Neutrophil (primary cell): ENCODE results near the gene LGI4.

Source experiments
- H3K27ac ChIP-seq: fragments of 200-600 bp; sonication (generic); 2 replicates; pipeline ENCODE4 v1.5.1; 2016; ENCODE audit warnings: mild to moderate bottlenecking, moderate library complexity
- H3K27me3 ChIP-seq: fragments of 200-600 bp; sonication (generic); 2 replicates; pipeline ENCODE4 v1.6.0; 2016; ENCODE audit warnings: mild to moderate bottlenecking
- H3K36me3 ChIP-seq: fragments of 200-600 bp; sonication (generic); 2 replicates; pipeline ENCODE4 v1.5.1; 2017
- H3K4me1 ChIP-seq, 2 experiments: fragments of 200-600 bp in 1 of 2; sonication (generic) in 1 of 2; 1 replicate in 1 of 2; 2 replicates in 1 of 2; pipeline versions ENCODE4 v1.5.1 to v1.6.1; 2013 to 2016; ENCODE audit warnings: low read depth in 1 of 2, low read length in 1 of 2, mild to moderate bottlenecking in 1 of 2, moderate library complexity in 1 of 2; ENCODE audit not compliant: control insufficient read depth in 1 of 2, insufficient read depth in 1 of 2
- H3K4me3 ChIP-seq, 2 experiments: fragments of 200-600 bp in 1 of 2; sonication (generic) in 1 of 2; 1 replicate in 1 of 2; 2 replicates in 1 of 2; pipeline ENCODE4 v1.5.1; 2013 to 2016; ENCODE audit warnings: low read depth in 1 of 2, low read length in 1 of 2, mild to moderate bottlenecking in 1 of 2, moderate library complexity in 1 of 2
- H3K9me3 ChIP-seq: fragments of 200-600 bp; sonication (generic); 2 replicates; pipeline ENCODE4 v1.5.1; 2016
- TF ChIP-seq, protein P1 (sequence below): fragments of 200-600 bp; sonication (generic); IDR thresholded peaks from 2 replicates; pipeline ENCODE4 v1.5.1; 2016; ENCODE audit warnings: antibody characterized with exemption

The LGI4 gene

DNA sequence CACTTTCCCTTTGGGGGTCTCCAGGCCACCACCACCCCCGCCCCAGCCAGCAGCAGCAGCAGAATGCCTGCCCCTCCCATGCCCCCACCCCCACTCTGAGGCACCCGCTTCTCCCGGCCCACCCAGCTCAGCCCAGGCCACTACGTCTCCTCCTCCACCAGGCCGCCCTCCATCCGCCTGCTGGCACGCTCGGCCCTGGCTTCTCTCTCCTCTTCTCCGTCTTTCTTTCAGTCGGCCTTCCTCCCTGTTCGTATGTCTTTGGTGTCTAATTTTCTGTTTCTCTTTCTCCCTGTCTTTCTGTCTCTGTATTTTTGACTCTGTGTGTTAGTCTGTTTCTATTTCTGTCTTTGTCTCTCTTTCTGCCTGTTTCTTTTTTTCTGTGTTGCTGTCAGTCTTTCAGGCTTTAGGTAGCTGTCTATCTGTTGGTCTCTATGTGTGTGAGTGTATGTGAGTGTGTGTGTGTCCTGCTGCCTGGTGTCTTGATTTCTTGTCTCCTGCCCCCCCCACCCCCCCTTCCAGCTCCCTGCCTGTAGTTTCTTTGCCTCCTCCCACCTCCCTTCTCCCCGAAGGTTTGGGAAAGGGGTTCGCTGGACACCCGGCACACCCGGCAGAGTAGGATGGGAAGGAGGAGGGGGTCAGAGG, at the start of gene LGI4:
Gene LGI4 (minus strand): TSS at position 459 of the 642 bp plus-strand sequence. CDS start 379 bp downstream, at position 80.
- H3K9me3 ChIP-seq, result no peaks in the 10 kb centered on the region
- peaks cover 9 to 16% of the 10 kb centered on the region in 2 experiments for H3K4me1 ChIP-seq
- no peaks in the 10 kb centered on the region for H3K27me3 ChIP-seq
- TF ChIP-seq, protein P1, sequence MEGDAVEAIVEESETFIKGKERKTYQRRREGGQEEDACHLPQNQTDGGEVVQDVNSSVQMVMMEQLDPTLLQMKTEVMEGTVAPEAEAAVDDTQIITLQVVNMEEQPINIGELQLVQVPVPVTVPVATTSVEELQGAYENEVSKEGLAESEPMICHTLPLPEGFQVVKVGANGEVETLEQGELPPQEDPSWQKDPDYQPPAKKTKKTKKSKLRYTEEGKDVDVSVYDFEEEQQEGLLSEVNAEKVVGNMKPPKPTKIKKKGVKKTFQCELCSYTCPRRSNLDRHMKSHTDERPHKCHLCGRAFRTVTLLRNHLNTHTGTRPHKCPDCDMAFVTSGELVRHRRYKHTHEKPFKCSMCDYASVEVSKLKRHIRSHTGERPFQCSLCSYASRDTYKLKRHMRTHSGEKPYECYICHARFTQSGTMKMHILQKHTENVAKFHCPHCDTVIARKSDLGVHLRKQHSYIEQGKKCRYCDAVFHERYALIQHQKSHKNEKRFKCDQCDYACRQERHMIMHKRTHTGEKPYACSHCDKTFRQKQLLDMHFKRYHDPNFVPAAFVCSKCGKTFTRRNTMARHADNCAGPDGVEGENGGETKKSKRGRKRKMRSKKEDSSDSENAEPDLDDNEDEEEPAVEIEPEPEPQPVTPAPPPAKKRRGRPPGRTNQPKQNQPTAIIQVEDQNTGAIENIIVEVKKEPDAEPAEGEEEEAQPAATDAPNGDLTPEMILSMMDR, result no peak
- no peaks in the 10 kb centered on the region for H3K36me3 ChIP-seq
- H3K27ac ChIP-seq, result no peak within 1 kb of the TSS
- H3K4me3 ChIP-seq, result no peak within 1 kb of the TSS

DNA sequence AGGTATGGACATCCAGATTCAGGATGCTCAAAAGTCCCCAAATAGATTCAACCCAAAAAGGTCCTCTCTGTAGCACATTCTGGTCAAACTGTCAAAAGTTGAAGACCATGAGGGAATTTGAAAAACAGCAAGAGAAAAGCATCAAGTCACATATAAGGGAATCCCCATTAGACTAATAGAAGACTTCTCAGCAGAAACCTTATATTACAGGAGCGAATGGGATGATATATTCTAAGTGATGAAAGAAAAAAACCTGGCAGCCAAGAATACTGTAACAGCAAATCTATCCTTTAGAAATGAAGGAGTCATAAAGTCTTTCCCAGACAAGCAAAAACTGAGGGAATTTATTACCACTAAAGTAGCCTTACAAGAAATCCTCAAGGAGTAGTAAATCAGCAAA, 49.4 kb upstream of the LGI4 start:
- Histone ChIP-seq H3K36me3 (no peaks in the 10 kb centered on the region), H3K27ac (no peak overlapping the region), H3K4me1 (no peaks in the 10 kb centered on the region), H3K4me3 (no peak overlapping the region), H3K9me3 (no peaks in the 10 kb centered on the region), H3K27me3 (no peaks in the 10 kb centered on the region)
- TF ChIP-seq, protein P1, result no peak

DNA sequence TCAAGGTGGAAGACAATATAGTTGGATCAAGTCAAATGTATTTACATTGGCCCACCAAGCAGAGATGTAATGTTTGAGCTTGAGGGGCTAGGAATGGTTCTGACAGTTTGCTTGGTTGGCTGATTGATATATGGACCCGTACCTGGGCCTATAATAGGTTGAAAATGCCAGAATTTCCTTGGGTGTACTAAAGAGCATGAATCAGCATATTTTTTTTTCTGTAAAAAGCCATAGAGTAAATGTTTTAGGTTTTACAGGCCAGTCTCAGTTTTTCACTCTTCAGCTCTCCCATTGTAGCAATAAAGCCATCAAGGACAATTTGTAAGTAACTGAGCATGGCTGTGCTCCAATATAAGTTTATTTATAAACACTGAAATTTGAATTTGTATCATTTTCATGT, 46.5 kb upstream of the LGI4 start:
- Histone ChIP-seq H3K4me1 (no peaks in the 10 kb centered on the region), H3K9me3 (no peaks in the 10 kb centered on the region), H3K4me3 (no peak overlapping the region), H3K27me3 (no peaks in the 10 kb centered on the region), H3K36me3 (no peaks in the 10 kb centered on the region), H3K27ac (no peak overlapping the region)
- TF ChIP-seq, protein P1, result no peak

DNA sequence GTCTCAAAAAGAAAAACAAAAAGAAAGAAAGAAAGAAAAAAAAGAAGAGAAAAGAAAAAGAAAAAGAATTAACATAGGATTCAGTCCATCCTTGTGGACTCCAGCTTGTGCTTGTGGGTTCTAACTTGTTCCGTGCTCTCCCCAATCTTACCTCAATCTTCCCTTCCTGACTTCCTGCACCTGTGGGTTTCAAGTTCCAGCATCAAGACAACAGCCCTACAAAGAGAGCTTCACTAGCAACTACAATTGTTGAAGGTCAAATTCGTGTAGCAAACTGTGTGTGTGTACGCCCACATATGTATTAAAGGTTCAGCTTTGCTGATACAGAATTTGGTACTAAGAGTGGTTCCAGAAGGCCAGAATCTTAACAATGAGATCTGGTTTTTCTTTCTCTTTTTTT, 45.0 kb upstream of the LGI4 start:
- Histone ChIP-seq H3K4me1 (no peaks in the 10 kb centered on the region), H3K9me3 (no peaks in the 10 kb centered on the region), H3K4me3 (no peak overlapping the region), H3K27me3 (no peaks in the 10 kb centered on the region), H3K27ac (no peak overlapping the region), H3K36me3 (no peaks in the 10 kb centered on the region)
- TF ChIP-seq, protein P1, result no peak

DNA sequence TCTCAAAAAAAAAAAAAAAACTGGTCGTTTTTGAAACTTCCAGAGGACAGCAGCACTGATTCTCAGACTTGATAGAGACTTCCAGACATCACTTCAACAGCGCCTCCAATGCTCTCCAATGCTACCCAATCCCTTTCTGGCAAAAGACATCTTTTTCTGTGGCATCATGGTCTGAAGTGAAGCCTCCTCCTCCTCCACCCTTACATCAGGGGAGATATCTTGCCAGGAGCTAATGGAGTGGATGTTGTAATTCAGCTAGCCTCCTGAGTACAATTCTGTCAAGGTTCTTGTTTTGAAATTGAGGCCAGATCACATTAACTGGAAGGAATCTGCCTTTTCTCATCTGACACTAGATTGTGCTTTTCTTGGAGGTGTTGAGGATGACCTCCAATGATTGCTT, 43.8 kb upstream of the LGI4 start:
- Histone ChIP-seq H3K4me3 (no peak overlapping the region), H3K27me3 (no peaks in the 10 kb centered on the region), H3K36me3 (no peaks in the 10 kb centered on the region), H3K4me1 (no peaks in the 10 kb centered on the region), H3K9me3 (no peaks in the 10 kb centered on the region), H3K27ac (no peak overlapping the region)
- TF ChIP-seq, protein P1, result no peak
